Ishikawa (cell line): ENCODE data around the gene NPC1.

Source experiments
- CREB1 ChIP-seq: IDR thresholded peaks from 2 replicates; pipeline ENCODE4 v1.6.1; 2012; ENCODE audit warnings: low read depth
- EP300 ChIP-seq: IDR thresholded peaks from 2 replicates; pipeline ENCODE4 v1.6.1; 2012; ENCODE audit warnings: borderline replicate concordance
- NFIC ChIP-seq: IDR thresholded peaks from 2 replicates; pipeline ENCODE4 v1.6.1; 2012
- RAD21 ChIP-seq: IDR thresholded peaks from 2 replicates; pipeline ENCODE4 v1.6.1; 2012; ENCODE audit warnings: low read depth
- TAF1 ChIP-seq: IDR thresholded peaks from 2 replicates; pipeline ENCODE4 v1.6.1; 2012; ENCODE audit warnings: low read depth, mild to moderate bottlenecking
- TEAD4 ChIP-seq: IDR thresholded peaks from 2 replicates; pipeline ENCODE4 v1.6.1; 2012

DNA sequence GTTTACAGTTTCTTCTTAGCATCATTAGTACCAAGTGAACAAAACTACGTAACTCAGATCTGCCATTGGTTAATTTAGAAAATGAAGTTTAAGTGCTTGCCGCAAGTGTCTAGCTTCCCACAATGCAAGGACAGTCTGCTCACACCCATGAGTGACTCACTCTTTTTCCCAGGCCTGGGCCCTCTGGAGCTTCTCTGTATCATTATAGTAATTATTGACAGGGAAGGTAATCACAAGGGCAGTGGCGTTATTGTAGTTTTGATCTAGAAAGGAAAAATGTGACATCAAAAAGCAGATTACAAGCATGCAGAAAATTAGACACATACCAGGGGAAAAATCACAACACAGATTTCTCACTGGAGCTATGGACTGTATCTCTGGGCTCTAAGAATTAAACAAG, 38.5 kb downstream of the NPC1 start:
- TF ChIP-seq NFIC (no peak), TAF1 (no peak), RAD21 (no peak), EP300 (no peak), TEAD4 (no peak), CREB1 (no peak)
